ENCODE measurements around the gene MBNL3.

Gene MBNL3

GRCh38 chrX:132508834-132509233 lies 20.0 kb upstream of the MBNL3 start:
- H3K4me3 ChIP-seq (ENCODE audit: low read depth, low read length), result no peak overlapping the region
- DNase-seq (ENCODE audit: low read depth), result no peak

DNA sequence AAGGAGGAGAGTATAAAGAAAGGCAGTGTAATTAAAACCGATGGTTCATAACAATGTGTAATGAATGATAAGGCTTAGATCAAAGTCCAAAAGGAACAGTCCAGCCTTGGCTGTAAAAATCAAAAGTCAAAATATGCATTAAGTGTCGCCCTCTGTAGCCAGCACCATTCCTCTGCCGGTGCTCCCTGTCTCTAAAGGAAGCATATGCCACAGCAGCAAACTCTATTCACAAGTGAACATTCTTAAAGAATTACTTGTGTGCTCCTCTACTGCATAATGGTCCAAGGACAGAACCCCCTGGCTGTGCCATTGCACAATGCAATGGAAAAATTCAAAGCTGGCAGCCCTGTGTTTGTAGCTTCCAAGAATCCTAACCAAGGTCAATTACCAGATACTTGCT lies 16.3 kb upstream of the MBNL3 start:
- TF ChIP-seq, protein P1, sequence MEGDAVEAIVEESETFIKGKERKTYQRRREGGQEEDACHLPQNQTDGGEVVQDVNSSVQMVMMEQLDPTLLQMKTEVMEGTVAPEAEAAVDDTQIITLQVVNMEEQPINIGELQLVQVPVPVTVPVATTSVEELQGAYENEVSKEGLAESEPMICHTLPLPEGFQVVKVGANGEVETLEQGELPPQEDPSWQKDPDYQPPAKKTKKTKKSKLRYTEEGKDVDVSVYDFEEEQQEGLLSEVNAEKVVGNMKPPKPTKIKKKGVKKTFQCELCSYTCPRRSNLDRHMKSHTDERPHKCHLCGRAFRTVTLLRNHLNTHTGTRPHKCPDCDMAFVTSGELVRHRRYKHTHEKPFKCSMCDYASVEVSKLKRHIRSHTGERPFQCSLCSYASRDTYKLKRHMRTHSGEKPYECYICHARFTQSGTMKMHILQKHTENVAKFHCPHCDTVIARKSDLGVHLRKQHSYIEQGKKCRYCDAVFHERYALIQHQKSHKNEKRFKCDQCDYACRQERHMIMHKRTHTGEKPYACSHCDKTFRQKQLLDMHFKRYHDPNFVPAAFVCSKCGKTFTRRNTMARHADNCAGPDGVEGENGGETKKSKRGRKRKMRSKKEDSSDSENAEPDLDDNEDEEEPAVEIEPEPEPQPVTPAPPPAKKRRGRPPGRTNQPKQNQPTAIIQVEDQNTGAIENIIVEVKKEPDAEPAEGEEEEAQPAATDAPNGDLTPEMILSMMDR (IDR thresholded peaks at IDR 0.05; ENCODE audit: low read depth, low read length, missing control alignments), result no peak
- H3K4me3 ChIP-seq (ENCODE audit: low read depth, low read length), result no peak overlapping the region
- no peak for DNase-seq (ENCODE audit: low read depth)

More at GRCh38 chrX:132508834-132509233, 20.0 kb upstream of the MBNL3 start:
- TF ChIP-seq, protein P1 (IDR thresholded peaks at IDR 0.05; ENCODE audit: low read depth, low read length, missing control alignments), result no peak

DNA sequence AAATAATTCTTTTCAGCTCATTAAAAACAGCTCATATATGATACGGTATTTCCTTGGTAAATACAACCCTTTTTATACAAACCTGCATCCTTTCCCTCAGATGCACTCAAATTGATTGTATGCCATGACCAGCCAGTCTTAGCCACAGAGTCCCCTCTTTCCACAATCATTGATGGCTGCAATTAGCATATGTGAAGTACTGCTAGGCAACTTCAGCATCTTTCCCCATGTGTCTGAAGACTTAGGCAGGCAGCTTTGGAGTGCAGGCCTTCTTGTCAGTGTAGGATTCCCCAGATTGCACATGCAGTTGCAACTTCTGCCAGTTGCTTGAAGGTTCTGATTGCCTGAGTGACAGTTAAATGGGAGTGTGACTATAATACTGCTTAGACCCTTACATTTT lies 15.6 kb upstream of the MBNL3 start:
- TF ChIP-seq, protein P1 (IDR thresholded peaks at IDR 0.05; ENCODE audit: low read depth, low read length, missing control alignments), result no peak
- no peak for DNase-seq (ENCODE audit: low read depth)

GRCh38 chrX:132501606-132502005 lies 12.8 kb upstream of the MBNL3 start:
- TF ChIP-seq, protein P1 (IDR thresholded peaks at IDR 0.05; ENCODE audit: low read depth, low read length, missing control alignments), result no peak
- no peak overlapping the region for H3K4me3 ChIP-seq (ENCODE audit: low read depth, low read length)
- DNase-seq (ENCODE audit: low read depth), result no peak

More for the DNA sequence above, 15.6 kb upstream of the MBNL3 start:
- no peak overlapping the region for H3K4me3 ChIP-seq (ENCODE audit: low read depth, low read length)

GRCh38 chrX:132497432-132497831 lies 8.6 kb upstream of the MBNL3 start:
- no peak overlapping the region for H3K4me3 ChIP-seq (ENCODE audit: low read depth, low read length)
- TF ChIP-seq, protein P1 (IDR thresholded peaks at IDR 0.05; ENCODE audit: low read depth, low read length, missing control alignments), result no peak
- DNase-seq (ENCODE audit: low read depth), result no peak

DNA sequence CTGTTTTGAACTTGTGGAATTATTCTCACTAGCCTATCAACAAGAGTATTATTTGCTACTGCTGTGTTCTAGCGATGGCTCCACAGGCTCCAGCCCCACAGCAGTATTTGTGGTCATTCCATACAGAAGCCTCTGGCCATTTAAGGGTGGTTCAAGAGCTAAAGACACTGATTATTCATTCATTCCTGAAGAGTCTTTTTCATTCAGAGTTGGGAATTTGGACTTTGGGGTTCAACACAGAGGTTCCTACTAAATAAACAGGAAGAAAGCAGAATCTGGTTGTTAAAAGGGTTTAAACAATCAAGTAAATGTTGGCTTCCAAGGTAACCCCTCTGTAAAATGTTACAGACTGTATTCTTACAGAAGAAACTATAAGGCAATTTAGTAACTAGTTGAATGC lies 4.3 kb upstream of the MBNL3 start:
- DNase-seq (ENCODE audit: low read depth), result no peak
- TF ChIP-seq, protein P1 (IDR thresholded peaks at IDR 0.05; ENCODE audit: low read depth, low read length, missing control alignments), result no peak
- no peak overlapping the region for H3K4me3 ChIP-seq (ENCODE audit: low read depth, low read length)

- peak overlapping the region; percentile 21; the same call in 1 of the 2 replicates for H3K4me3 ChIP-seq (ENCODE audit: low read depth, low read length)
- DNase-seq (ENCODE audit: low read depth), result no peak
- TF ChIP-seq, protein P1 (IDR thresholded peaks at IDR 0.05; ENCODE audit: low read depth, low read length, missing control alignments), result peak; percentile 17
Observed at GRCh38 chrX:132491191-132491590, 2.4 kb upstream of the MBNL3 start.
